Neural progenitor cell (in vitro differentiated cells): ENCODE data around the gene RPGR. TPM values are rescaled to one million over a fixed set of nuclear protein-coding genes. Genes with fewer than 3 reads are reported as not detected.

ENCODE experiments used
- DNase-seq: peaks from one replicate; pipeline ENCODE4 v3.0.0-alpha.2; 2016; ENCODE audit warnings: low spot score
- H2AFZ ChIP-seq: fragments of 200-600 bp; sonication (generic); replicated peaks from 2 replicates; pipeline ENCODE4 v1.6.1; 2016; ENCODE audit warnings: antibody characterized with exemption
- H3F3A ChIP-seq: fragments of 200-600 bp; sonication (generic); 2 replicates; pipeline ENCODE4 v1.6.1; 2016; ENCODE audit warnings: antibody characterized with exemption, low read depth
- H3K27ac ChIP-seq: fragments of 200-600 bp; sonication (generic); 2 replicates; pipeline ENCODE4 v1.5.1; 2016; ENCODE audit warnings: mild to moderate bottlenecking
- H3K27me3 ChIP-seq: fragments of 200-600 bp; sonication (generic); 2 replicates; pipeline ENCODE4 v1.6.1; 2016; ENCODE audit warnings: mild to moderate bottlenecking, moderate library complexity
- H3K36me3 ChIP-seq: fragments of 200-600 bp; sonication (generic); 2 replicates; pipeline ENCODE4 v1.5.1; 2016
- H3K4me1 ChIP-seq: fragments of 200-600 bp; sonication (generic); 2 replicates; pipeline ENCODE4 v1.6.1; 2016; ENCODE audit warnings: mixed run types
- H3K4me2 ChIP-seq: fragments of 200-600 bp; sonication (generic); 2 replicates; pipeline ENCODE4 v1.6.1; 2016
- H3K4me3 ChIP-seq: fragments of 200-600 bp; sonication (generic); 2 replicates; pipeline ENCODE4 v1.5.1; 2016
- H3K79me2 ChIP-seq: fragments of 200-600 bp; sonication (generic); 2 replicates; pipeline ENCODE4 v1.6.1; 2016; ENCODE audit warnings: low read depth
- H3K9ac ChIP-seq: fragments of 200-600 bp; sonication (generic); 2 replicates; pipeline ENCODE4 v1.6.1; 2016
- H3K9me3 ChIP-seq: fragments of 200-600 bp; sonication (generic); 2 replicates; pipeline ENCODE4 v1.5.1; 2016; ENCODE audit warnings: low read depth
- H4K20me1 ChIP-seq: fragments of 200-600 bp; sonication (generic); 2 replicates; pipeline ENCODE4 v1.6.1; 2016; ENCODE audit warnings: low read depth
- H3K27ac Mint-ChIP-seq: 3 replicates; pipeline ENCODE4 v1.8.0; 2021; ENCODE audit warnings: mixed read lengths
- H3K27me3 Mint-ChIP-seq: 2 replicates; pipeline ENCODE4 v1.8.0; 2022; ENCODE audit warnings: low read depth, mild to moderate bottlenecking, inconsistent platforms, moderate library complexity, mixed read lengths; ENCODE audit not compliant: insufficient read depth
- H3K36me3 Mint-ChIP-seq: 3 replicates; pipeline ENCODE4 v1.8.0; 2021; ENCODE audit warnings: mixed read lengths
- H3K4me1 Mint-ChIP-seq: 3 replicates; pipeline ENCODE4 v1.8.0; 2021; ENCODE audit warnings: mixed read lengths
- H3K4me3 Mint-ChIP-seq: 3 replicates; pipeline ENCODE4 v1.8.0; 2021; ENCODE audit warnings: mild to moderate bottlenecking, moderate library complexity, mixed read lengths
- H3K9me3 Mint-ChIP-seq: 3 replicates; pipeline ENCODE4 v1.8.0; 2020; ENCODE audit warnings: mixed read lengths
- EZH2 ChIP-seq: fragments of 200-600 bp; sonication (generic); IDR thresholded peaks from 2 replicates; pipeline ENCODE4 v1.6.1; 2017; ENCODE audit warnings: antibody characterized with exemption, mild to moderate bottlenecking, moderate library complexity
- EZH2phosphoT487 ChIP-seq: fragments of 200-600 bp; sonication (generic); IDR thresholded peaks from 2 replicates; pipeline ENCODE4 v1.6.1; 2017; ENCODE audit warnings: antibody characterized with exemption
- total RNA-seq: library from RNA; depleted of rRNA; stranded (reverse); fragments of >200 nt; gene quantifications from 2 replicates; pipeline ENCODE4 v1.2.3, GENCODE V29; 2015; ENCODE audit warnings: low replicate concordance
- TF ChIP-seq, protein P1 (sequence below): fragments of 200-600 bp; sonication (generic); IDR thresholded peaks from 2 replicates; pipeline ENCODE4 v1.5.1; 2017; ENCODE audit warnings: antibody characterized with exemption, mild to moderate bottlenecking

The RPGR gene
- total RNA-seq, 1 donor from 2014 or later: 17.4 TPM

DNA sequence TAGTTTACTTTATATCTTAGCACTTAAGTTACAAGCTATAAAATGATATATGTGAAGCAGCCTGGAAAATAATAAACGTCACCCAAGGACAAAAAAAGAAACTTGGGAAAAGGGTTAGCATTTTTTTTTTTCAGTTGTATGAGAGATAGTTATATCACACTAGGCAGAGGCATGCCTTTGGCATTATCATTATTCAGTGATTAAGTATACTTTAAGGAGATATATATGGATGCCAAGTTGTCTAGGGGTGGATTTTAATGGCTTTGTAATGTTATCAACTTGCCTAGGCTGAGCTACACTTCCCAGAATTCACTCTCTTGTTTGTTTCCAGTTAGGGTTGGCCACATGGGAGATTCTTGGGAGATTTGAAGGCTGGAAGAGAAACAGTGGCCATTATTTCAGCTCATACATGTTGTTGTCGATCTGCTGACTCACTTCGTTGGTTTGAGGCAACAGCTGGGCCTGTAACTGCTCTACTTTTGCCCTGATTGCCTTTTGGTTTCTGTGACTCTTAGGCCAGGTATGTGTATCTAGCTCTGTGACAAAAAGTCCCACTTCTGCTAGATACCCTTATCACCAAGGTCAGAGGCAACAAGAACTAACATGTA is 95.1 kb downstream of the RPGR start:
- Mint-ChIP-seq H3K36me3 (no peaks in the 10 kb centered on the region), H3K27me3 (no peaks in the 10 kb centered on the region), H3K27ac (no peak overlapping the region), H3K4me3 (no peak overlapping the region), H3K4me1 (no peaks in the 10 kb centered on the region), H3K9me3 (no peaks in the 10 kb centered on the region)
- Histone ChIP-seq H3K27me3 (no peaks in the 10 kb centered on the region), H3K4me1 (no peaks in the 10 kb centered on the region), H3K27ac (no peak overlapping the region), H3K9ac (no peak overlapping the region), H3K79me2 (no peaks in the 10 kb centered on the region), H3K36me3 (no peaks in the 10 kb centered on the region), H3K9me3 (no peaks in the 10 kb centered on the region), H2AFZ (no peak overlapping the region), H3F3A (no peaks in the 10 kb centered on the region), H4K20me1 (no peaks in the 10 kb centered on the region), H3K4me3 (no peak overlapping the region), H3K4me2 (no peak overlapping the region)
- TF ChIP-seq EZH2phosphoT487 (no peak), EZH2 (no peak)
- TF ChIP-seq, protein P1, sequence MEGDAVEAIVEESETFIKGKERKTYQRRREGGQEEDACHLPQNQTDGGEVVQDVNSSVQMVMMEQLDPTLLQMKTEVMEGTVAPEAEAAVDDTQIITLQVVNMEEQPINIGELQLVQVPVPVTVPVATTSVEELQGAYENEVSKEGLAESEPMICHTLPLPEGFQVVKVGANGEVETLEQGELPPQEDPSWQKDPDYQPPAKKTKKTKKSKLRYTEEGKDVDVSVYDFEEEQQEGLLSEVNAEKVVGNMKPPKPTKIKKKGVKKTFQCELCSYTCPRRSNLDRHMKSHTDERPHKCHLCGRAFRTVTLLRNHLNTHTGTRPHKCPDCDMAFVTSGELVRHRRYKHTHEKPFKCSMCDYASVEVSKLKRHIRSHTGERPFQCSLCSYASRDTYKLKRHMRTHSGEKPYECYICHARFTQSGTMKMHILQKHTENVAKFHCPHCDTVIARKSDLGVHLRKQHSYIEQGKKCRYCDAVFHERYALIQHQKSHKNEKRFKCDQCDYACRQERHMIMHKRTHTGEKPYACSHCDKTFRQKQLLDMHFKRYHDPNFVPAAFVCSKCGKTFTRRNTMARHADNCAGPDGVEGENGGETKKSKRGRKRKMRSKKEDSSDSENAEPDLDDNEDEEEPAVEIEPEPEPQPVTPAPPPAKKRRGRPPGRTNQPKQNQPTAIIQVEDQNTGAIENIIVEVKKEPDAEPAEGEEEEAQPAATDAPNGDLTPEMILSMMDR: no peak
- no peak for DNase-seq

DNA sequence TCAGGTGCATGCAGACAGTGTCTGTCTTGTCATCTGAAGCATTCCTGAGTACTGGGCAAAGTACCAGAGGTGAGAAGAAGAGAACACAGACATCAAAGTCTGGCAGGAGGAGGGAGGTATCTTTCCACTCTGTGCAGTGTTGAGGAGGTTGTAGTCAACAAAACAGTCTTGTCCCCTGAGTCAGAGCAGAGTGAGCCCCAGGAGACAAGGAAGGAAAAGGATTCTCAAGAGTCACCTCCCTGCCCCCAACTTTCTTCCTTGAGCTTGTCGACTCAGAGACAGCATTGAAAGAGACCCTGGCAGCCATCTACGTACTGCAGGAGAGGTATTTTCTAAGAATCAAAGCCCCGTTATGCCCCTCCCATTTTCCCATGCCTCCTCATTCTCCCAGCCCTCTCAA is 102.2 kb downstream of the RPGR start:
- Histone ChIP-seq H3K4me3 (no peak overlapping the region), H3K4me2 (no peak overlapping the region), H3K79me2 (no peaks in the 10 kb centered on the region), H3F3A (no peaks in the 10 kb centered on the region), H3K9me3 (no peaks in the 10 kb centered on the region), H3K4me1 (no peaks in the 10 kb centered on the region), H3K27me3 (peaks cover 30% of the 10 kb centered on the region), H3K27ac (no peak overlapping the region), H3K9ac (no peak overlapping the region), H3K36me3 (no peaks in the 10 kb centered on the region), H2AFZ (peak overlapping the region; percentile 66), H4K20me1 (no peaks in the 10 kb centered on the region)
- no peaks in the 10 kb centered on the region for H3K4me1 Mint-ChIP-seq
- peaks cover 7% of the 10 kb centered on the region for H3K27me3 Mint-ChIP-seq
- H3K9me3 Mint-ChIP-seq: peaks cover 4% of the 10 kb centered on the region
- DNase-seq: no peak
- no peak overlapping the region for H3K27ac Mint-ChIP-seq
- no peak overlapping the region for H3K4me3 Mint-ChIP-seq
- no peak for TF ChIP-seq EZH2
- no peak for TF ChIP-seq EZH2phosphoT487
- TF ChIP-seq, protein P1: no peak
- H3K36me3 Mint-ChIP-seq: no peaks in the 10 kb centered on the region

DNA sequence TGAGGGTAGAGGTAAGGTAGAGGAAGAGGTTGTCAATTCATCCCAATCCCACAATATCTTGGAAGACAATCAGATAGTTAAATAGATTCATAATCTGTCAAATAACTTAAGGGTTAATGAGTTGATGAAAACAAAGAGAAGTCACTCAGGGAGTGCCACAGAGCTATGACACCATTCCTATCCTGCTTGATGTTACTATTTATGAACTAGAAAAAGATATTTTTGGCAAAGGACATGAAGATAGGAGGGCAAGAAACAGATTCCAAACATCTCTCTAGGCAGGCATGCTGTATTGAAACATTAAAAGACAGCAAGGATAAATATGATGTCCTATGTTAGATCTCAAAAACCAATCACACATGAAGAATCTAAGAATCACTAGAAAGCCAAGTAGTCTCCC is 103.1 kb downstream of the RPGR start:
- H3K4me3 Mint-ChIP-seq: no peak overlapping the region
- Histone ChIP-seq H3K27me3 (peaks cover 39% of the 10 kb centered on the region), H3F3A (no peaks in the 10 kb centered on the region), H3K9ac (no peak overlapping the region), H3K4me2 (no peak overlapping the region), H3K4me1 (no peaks in the 10 kb centered on the region), H3K9me3 (no peaks in the 10 kb centered on the region), H3K36me3 (no peaks in the 10 kb centered on the region), H3K27ac (no peak overlapping the region), H4K20me1 (no peaks in the 10 kb centered on the region), H2AFZ (no peak overlapping the region), H3K4me3 (no peak overlapping the region), H3K79me2 (no peaks in the 10 kb centered on the region)
- peaks cover 12% of the 10 kb centered on the region for H3K27me3 Mint-ChIP-seq
- no peak for TF ChIP-seq EZH2
- no peak for TF ChIP-seq EZH2phosphoT487
- TF ChIP-seq, protein P1: no peak
- no peaks in the 10 kb centered on the region for H3K36me3 Mint-ChIP-seq
- peaks cover 3% of the 10 kb centered on the region for H3K4me1 Mint-ChIP-seq
- H3K9me3 Mint-ChIP-seq: peaks cover 4% of the 10 kb centered on the region
- H3K27ac Mint-ChIP-seq: no peak overlapping the region
- DNase-seq: no peak
